H54 (cell line): ENCODE data around the gene YJEFN3.

ENCODE experiments used
- DNase-seq: peaks from one replicate; pipeline ENCODE4 v3.0.0; 2011; ENCODE audit warnings: low spot score, mixed read lengths; ENCODE audit not compliant: insufficient read length
- FAIRE-seq: peaks from 3 replicates; lab custom pipeline; 2011; peaks lifted over from hg19 to GRCh38; lab: Jason Lieb, UNC
- POLR2A ChIP-seq: IDR thresholded peaks from 2 replicates; pipeline ENCODE4 v1.6.1; 2011; ENCODE audit warnings: low read depth, mild to moderate bottlenecking, low read length

YJEFN3 gene

DNA sequence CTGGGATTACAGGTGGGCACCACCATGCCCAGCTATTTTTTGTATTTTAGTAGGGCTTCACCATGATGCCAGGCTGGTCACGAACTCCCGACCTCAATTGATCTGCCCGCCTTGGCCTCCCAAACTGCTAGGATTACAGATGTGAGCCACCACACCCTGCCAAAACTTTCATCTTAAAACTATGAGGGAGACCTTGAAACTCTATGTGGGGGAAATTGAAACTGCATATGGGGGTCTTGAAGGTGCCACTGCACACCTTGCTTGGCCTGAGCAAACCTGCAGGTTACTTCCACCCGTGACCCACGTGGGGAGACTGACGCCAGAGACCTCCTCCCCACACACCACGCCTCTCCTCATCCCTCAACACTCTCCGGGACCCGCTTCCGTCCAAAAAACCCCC, 25.0 kb downstream of the YJEFN3 start:
- no peak for FAIRE-seq
- no peak for DNase-seq
- no peak for TF ChIP-seq POLR2A

DNA sequence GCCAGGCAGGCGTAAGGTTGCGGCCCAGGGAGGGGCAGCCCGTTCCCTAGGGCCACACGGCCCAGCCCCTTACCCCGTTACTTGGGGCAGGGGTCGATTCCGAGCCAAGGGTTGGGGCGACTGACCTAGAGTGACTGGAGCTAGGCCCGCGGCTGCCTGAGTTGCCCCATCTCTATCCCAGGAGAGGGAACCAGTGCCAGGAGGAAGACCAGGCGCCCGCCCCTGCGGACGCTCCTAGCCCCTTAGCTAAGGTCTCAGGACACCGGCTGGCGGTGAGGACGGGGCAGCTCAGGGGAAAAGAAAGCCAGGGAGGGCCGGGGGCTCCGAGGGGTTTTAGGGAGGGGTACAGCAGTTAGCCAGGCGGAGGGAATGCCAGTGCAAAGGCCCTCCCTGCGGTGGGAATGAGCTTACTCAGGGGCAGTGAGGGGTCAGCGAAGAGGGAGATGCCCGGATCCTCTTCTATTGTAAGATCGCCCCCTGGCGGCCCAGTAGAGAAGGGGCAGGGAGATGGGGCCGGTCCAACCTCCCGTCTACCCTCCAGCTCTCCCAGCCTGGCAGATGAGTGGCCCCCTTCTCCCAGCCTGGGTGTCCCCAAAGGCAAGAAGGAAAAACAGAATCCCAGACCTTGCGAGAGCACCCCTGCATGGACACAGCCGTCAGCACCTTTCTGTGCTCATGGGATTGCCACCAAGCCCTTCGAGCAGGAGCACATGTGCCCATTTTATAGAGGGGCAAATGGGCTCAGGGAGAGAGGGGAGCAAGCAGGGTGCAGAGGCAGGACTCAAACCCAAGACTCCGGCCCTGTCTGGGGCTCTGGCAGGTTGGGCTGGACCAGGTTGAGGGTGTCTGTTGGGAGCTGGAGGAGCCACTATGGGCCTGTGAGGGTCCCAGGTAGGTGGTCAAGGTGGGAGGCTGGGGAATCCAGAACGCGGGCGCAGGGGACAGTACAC, 25.6 kb downstream of the YJEFN3 start:
- TF ChIP-seq POLR2A, result no peak
- DNase-seq (no peak), FAIRE-seq (no peak)

DNA sequence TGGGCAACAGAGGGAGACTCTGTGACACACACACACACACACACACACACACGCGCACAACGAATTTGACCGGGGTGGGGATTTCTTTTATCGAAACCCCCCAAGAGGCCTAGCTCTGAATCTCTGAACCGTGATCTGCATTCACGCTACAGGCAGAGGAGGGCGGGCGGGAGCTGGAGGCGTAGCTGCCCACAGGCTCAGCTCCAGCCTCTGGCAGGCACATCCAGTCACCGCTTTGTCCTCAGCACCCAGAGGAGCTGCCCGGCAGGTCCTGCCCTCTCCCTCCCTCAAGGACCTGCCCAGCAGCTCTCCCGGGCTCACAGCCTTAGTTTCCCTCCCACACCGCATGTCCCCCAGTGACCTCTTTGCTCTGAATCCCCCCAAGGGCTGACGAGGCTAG, 29.3 kb downstream of the YJEFN3 start:
- no peak for DNase-seq
- FAIRE-seq, result no peak
- TF ChIP-seq POLR2A, result no peak

DNA sequence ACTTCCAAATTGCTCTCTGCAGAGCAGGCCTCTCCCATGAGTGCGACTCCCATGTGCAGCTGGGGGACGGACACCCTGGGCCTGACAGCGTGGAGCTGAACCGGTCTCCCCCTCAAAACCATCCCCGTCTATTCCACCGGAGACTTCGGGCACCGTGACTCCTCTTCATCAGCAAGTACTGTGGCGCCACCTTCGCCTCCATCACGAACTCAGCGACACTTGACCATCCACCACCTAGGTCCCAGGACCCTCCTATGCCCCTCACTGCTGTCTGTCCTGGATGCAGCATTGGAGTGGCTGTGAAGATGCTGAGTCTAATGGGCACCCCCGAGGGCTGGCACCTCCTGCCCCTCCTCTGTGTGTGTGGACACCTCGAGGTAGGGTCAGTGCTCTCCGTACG, 29.9 kb downstream of the YJEFN3 start:
- no peak for FAIRE-seq
- no peak for DNase-seq
- no peak for TF ChIP-seq POLR2A

- FAIRE-seq (no peak), DNase-seq (no peak)
- no peak for TF ChIP-seq POLR2A
Observed at GRCh38 chr19:19559931-19560330, 31.2 kb downstream of the YJEFN3 start.

DNA sequence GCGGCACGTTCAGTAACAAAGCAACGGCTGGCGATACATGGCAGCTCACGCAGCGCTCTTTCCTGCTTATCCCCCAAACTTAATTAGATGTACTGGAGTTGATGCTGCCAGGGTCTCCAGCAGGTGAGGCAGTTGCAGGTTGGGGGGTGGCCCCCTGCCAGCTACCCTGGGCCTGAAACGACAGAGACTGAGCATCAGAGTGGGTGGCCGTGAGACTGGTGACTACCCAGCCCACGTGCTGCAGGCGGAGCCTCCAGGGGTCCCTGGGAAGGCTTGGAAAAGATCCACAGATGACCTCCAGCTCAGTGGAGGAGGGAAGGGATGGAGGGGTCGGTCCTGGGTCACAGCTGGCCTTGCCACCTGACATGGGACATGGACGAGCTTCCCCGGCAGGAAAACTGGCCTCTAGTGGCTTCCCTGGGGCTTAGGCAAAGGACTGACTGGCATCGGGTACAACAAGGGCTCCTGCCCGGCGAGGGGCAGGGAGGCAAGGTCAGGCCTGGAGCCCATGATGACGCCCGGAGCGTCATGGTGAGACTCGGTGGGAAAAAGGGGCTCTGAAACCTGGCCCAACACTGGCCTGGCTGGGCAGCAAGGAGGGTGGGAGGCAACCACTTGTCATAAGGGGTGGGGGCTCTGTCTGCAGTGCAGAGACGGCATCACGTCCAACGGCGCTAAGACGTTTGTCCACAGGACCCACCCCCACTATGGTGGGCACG, 33.4 kb downstream of the YJEFN3 start:
- TF ChIP-seq POLR2A, result no peak
- FAIRE-seq, result no peak
- DNase-seq, result no peak

GRCh38 chr19:19562665-19563347, 34.1 kb downstream of the YJEFN3 start:
- DNase-seq (no peak), FAIRE-seq (no peak)
- no peak for TF ChIP-seq POLR2A

GRCh38 chr19:19563348-19563848, 34.7 kb downstream of the YJEFN3 start:
- no peak for TF ChIP-seq POLR2A
- no peak for FAIRE-seq

DNA sequence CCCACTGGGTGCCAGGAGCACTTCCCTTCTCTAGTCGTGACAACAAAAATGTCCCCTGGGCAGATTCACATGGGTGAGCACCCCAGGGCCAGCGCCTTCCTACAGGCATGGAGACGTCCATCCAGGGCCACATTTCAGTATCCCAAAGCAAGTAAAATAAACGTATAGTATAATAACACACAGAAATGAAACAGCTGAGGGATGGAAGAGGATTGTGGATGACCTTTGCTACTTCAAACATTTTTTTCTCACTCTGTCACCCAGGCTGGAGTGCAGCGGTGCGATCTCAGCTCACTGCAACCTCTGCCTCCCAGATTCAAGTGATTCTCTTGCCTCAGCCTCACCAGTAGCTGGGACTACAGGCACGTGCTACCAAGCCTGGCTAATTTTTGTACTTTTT, 37.6 kb downstream of the YJEFN3 start:
- DNase-seq (no peak), FAIRE-seq (no peak)
- TF ChIP-seq POLR2A, result no peak

More at GRCh38 chr19:19563348-19563848, 34.7 kb downstream of the YJEFN3 start:
- no peak for DNase-seq

DNA sequence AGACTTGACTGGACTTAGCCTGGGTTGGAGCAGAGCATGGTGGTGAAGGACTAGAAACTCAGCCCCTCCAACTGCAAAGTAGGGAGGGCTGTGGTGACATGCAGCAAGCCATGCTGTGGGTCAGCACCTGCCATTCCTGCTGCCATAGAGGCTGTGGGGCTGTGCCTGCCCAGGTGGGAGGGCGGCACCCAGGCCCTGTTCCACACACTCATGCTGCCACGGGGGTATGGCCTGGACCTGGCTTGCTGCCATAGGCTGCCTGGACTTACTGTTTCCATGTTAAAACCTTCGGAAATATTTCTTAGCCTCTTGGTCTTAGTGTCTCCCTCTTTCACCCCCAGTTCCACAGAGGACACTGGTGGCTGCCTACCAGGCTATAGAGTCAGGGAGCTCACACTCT, 38.7 kb downstream of the YJEFN3 start:
- FAIRE-seq (no peak), DNase-seq (no peak)
- TF ChIP-seq POLR2A, result no peak

DNA sequence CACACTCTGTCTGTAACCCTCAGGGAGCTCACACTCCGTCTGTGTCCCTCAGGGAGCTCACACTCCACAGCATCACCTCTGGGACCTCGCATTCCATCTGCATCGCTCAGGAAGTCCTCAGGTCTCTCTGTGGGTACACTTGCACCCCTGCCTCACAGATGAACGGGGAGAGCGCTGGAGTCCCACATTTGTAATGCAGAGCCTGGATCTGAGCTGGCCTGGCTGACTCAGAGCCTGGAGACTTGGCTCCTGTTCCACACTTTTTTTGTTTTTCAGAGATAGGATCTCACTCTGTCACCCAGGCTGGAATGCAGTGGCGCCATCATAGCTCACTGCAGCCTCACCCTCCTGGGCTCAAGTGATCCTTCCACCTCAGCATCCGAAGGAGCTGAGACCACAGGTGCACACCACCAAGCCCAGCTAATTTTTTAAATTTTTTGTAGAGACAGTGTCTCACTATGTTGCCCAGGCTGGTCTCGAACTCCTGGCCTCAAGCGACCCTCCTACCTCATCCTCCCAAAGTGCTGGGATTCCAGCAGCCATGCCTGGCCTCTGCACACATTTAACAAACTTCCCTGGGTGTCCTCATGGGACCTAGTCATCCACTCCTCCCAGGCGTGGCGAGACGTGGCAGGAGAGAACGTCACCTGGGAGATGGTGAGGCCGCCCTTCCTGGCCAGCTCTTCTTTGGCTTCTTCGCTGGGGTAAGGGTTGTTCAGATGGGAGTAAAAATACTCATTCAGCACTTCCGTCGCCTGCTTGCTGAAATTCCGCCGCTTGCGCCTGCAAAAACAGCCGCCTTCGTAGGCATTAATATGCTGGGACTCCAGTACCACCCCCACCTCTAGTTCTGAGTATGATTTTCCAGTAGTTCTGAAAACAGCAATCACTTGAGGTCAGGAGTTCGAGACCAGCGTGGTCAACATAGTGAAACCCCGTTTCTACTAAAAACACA, 40.4 kb downstream of the YJEFN3 start:
- peak; percentile 81 for DNase-seq
- no peak for TF ChIP-seq POLR2A
- no peak for FAIRE-seq

DNA sequence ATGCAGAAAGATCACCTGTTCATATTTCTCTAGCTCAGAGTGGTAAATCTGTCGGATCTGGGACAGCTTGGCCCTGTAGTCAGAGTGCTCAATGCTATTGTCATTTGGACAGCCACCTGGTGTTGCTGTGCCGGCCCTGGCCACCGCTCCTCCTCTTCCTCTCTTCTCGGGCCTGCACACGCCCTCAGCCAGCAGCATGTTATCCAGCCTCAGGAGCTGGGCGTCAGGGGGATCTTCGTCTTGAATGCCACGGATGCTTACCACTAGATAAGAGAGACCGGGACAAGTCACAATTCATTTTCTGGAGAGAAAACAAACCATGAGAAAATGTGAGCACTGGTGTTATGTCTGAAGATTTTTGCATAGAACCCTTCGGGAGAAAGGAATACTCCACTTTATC, 41.9 kb downstream of the YJEFN3 start:
- DNase-seq, result no peak
- no peak for TF ChIP-seq POLR2A
- no peak for FAIRE-seq

- FAIRE-seq, result no peak
- TF ChIP-seq POLR2A, result no peak
Observed at GRCh38 chr19:19571071-19571786, 42.5 kb downstream of the YJEFN3 start.

More at GRCh38 chr19:19571071-19571786, 42.5 kb downstream of the YJEFN3 start:
- DNase-seq, result no peak
